NCI-H748 (cell line): ENCODE data around the gene MUC20.
"Not testable (repeated sequence)": the region's sequence is repeated elsewhere in the genome, so short reads cannot be mapped to it uniquely, and the experiment has no call there.

Source experiments
- DNase-seq: peaks from one replicate; lab custom pipeline; 2025; ENCODE audit not compliant: unreplicated experiment; lab: John Stamatoyannopoulos, UW

MUC20 gene

DNA sequence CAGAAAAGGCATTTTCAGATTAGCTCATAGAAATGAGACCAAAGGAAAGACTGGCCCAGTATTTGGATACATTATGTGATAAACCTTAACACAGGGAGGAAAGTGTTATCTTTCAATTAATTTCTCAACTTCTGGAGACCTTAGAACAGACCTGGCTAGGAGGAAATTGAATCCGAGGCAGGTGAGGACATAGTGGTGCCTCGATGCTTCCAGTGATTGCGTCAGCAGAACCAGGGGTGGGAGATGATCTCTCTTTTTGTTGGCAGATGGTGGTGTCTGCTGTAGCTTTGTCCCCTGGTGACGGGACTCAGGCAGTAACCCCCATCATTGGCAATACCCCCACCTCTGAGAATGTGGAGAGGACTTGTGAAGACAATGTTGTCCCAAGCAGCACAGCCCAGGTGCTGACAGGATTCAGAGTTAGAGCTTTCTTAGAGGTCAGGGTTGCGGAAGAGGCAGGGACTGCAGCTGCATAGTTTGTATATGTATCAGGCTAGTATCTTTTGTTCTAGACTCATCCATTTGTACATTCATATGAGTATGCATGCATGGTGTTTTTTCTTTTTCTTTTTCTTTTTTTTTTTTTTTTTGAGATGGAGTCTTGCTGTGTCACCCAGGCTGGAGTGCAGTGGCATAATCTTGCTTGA is 27.9 kb upstream of the MUC20 start:
- DNase-seq: no peak

DNA sequence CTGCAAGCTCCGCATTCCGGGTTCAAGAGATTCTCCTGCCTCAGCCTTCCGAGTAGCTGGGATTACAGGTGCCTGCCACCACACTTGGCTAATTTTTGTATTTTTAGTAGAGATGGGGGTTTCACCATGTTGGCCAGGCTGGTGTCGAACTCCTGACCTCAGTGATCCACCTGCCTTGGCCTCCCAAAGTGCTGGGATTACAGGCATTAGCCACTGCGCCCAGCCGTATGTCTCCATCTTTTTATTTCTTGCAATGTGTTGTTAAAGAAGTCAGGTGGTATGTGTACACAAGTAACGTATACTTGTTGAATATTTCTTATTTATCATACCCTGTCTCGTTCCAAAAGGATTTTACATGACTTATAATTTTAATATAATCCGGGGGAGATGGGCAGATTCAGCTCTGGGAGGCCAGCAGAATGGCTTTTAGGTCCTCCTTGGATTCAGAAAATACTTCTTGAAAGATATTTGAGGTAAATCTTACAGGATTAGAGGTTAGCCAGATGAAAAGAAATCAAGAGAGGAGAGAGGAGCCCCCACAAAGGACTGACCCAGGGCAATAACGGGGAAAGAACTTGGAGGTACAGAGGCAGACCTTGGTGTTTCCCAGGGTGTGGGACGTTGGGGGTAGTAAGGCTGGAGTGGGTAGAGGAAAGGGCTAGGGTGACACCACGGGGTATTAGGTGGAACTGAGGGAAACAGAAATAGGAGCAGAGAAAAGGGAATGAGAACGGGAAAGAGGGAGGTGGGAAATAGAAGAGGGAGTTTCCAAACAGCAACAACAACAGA is 27.2 kb upstream of the MUC20 start:
- DNase-seq: no peak

DNA sequence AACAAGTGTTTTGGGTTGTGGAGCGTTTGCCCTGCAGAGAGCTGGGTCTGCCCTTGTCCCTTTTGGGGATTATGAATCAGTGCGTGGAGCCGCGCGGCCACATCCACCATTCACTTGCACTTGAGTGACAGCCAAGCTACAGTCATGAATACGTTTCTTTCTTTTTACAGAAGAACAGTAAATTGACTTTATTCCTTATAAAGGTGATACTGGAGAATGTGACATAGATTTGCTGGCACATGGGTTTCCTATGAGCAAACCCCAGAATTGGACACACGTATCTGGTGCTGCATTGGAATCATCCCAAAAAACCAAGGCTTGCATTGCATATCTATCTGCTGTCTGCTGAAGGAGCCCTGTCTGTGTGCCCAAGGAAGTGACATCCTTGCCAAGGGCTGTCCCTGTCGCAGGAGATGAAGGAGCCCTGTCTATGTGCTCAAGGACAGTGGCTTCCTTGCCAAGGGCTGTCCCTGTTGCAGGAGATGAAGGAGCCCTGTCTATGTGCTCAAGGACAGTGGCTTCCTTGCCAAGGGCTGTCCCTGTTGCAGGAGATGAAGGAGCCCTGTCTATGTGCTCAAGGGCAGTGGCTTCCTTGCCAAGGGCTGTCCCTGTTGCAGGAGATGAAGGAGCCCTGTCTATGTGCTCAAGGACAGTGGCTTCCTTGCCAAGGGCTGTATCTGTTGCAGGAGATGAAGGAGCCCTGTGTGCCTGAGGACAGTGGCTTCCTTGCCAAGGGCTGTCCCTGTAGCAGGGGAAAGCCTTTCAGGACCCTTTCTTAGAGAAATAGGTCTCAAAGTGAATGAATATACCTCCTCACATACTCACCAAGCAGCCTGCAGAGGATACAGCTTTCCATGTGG is 26.3 kb upstream of the MUC20 start:
- not testable (repeated sequence) for DNase-seq

DNA sequence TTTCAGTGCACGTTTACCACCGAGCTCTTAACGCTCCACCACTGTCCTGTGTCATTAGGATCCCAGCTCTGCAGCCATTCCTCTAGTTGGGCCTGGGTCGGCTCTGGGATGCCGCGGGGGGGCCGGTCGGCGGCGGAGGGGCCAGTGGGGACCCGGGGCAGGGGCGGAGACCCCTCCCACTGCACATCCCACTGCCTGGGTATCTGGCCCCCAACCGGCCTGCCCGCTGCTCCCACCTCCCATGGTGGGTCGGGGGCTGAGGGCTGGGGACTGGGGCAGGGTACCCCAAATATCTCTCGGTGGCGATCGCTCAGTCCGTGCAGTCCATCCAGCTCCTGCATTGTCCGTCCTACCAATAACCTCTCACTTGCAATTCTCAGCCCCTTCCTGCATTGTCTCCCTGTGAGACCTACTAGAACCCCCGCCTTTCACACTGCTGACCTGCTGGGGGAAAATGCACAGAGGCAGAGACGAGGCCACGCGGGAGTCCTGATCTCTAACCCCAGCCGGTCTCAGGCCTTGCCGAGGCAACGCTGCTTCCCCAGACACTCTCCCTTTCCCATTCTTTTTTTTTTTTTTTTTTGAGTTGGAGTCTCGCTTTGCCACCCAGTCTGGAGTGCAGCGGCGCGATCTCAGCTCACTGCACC is 24.0 kb upstream of the MUC20 start:
- no peak for DNase-seq

DNA sequence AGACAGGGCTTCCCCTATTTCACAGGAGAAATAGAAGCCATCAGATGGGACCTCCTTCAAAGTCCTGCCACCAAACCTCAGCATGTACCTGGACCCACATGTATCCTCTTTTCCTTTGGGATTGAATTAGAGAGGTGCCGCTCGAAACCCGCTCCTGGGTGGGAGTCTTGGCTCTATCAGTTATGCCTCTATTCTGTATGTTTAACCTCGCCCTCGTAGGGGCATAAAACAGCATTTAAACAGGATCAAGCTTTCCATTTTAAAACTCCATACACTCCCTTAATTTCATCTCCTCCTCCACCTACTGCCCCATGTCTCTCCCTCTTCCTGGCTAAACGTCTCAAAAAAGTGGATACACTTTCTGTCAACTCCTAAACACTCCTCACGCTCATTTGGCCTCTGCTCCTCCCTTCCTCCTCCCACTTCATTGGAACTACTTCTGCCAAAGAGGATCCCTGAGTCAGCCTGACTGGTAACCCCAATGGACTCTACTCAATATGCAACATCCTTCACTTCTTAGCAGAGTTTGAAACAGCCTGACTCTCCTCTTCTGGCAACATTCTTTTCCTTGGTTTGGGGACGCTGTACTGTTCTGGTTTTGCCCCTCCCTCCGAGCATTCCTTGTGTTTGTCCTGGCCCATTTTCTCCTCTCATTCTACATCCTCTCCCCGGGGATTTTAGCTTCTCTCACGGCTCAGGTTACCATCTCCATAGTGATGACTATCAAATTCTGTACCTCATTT is 23.0 kb upstream of the MUC20 start:
- DNase-seq: no peak

DNA sequence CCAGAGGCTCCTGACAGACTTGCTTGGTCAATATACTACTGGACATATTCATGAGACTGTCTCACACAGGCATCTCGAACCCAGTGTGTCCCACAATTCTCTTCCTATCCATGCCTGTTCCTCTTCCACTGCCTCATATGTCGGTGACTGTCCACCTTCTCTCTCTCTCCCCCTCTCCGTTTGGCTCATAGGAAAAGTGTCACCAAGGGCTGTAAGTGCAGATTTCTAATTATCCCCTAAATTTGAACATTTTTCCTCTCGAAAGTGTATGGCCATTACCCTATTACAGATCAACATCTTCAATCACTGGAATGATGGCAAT is 22.5 kb upstream of the MUC20 start:
- no peak for DNase-seq

DNA sequence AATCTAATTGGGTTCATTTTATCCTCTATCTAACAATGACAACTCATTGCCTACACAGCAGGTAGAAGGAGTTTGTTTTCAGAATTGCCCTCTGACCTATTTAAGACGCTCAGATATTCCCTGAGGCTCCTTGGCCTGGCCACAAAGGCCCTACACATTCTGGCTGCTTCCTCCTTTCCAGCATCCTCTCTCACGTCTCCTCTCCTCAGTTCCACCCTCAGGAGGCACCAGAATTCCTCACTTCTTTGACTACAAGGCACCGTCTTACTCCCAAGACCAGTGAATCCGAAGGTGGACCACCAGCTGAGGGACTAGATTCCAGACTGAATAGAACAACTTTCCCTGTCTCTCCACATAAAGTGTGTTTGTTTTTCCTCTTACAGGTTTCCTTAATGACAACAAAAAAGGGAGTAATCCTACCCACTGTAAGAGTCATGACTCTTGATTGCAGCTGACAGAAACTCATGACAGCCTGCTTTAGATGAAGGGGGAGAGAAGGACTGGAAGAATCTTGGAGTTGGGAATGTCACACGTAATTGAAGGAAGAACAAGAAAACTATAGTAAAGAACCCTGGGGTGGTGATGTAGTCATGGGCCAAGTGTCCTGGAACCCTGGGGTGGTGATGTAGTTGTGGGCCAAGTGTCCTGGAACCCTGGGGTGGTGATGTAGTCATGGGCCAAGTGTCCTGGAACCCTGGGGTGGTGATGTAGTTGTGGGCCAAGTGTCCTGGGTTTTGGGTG is 22.0 kb upstream of the MUC20 start:
- no peak for DNase-seq

- DNase-seq: no peak
These were observed 21.4 kb upstream of the MUC20 start for GRCh38 chr3:195699388-195699771.

- no peak for DNase-seq
These were observed 20.9 kb upstream of the MUC20 start for GRCh38 chr3:195699860-195700259.

DNA sequence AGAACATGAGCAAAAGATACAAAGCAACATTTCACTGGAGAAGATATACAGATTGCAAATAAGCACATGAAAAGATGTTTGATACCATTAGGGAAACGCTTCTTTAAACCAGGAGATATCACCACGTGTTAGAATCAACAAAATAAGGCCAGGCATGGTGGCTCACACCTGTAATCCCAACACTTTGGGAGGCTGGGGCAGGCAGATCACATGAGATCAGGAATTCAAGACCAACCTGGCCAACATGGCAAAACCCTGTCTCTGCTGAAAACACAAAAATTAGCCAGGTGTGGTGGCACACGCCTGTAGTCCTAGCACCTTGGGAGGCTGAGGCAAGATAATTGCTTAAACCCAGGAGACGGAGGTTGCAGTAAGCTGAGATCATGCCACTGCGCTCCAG is 20.5 kb upstream of the MUC20 start:
- no peak for DNase-seq

DNA sequence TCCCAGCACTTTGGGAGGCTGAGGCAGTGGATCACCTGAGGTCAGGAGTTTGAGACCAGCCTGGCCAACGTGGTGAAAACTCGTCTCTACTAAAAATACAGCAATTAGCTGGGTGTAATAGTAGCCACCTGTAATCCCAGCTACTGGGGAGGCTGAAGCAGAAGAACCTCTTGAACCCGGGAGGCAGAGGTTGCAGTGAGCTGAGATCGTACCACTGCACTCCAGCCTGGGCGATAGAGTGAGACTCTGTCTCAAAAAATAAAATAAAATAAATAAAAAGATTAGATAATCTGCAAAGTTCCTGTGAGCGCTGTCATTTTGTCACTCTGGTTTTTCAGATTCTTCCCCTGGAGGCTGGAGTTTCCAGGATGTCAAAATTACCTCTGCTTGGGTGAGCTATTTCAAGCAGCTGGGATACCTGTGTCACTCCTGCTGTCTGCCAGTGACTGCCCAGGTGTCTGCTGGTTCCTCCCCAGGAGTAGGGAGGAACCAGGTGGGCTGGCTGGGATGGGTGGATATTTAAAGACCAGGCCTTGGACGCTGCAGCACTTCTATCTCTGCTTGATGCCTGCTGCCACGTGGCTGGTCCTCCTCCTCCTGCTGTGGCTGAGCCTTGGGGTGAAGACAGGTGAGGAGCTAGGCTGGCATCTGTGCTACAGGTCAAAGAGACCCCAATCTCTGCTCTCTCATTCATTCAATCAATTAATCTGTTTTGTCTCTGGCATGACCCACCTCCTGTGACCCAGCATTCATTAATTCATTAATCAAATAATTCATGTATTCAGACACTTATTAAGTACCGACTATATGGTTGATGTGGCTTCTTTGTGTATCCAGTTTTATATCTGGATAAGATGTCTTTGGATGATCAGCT is 19.5 kb upstream of the MUC20 start:
- no peak for DNase-seq

DNA sequence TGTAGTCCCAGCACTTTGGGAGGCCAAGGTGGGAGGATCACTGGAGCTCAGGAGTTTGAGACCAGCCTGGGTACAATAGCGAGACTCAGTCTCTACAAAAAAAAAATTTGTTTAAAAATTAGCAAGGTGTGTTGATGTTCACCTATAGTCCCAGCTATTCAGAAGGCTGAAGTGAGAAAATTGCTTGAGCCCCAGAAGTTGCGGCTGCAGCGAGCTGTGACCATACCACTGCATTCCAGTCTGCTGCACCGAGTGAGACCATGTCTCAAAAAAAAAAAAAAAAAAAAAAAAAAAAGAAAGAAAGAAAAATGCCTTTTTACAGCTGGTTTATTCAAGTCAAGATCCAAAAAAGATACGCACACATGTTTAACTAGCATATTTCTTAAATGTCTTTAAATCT is 17.0 kb upstream of the MUC20 start:
- DNase-seq: no peak

DNA sequence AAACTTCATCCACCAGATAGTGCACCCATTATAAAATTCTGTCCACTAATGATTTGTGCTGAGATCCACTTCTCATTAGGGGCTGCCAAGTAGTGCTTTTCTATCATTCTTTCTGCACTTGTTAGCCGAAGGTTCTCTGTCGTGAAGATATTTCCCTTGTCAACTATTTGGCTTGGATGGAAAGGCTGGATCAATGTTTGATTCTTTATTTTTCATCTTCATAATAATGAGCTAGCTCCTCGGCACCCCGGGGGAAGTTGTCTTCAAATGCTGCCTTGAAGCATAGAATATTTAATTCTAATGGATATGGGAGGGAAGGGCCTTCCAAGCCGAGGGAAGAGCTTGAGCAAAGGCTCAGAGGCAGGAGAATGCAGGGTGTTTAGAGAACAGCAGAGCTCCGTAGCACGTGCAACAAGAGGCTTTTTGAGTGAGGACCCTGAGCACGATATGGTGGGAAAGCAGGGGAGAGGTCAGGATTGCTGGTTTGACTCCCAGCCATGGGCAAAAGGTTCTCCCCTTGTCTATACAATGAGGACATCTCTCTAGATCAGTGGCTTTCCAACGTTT is 16.3 kb upstream of the MUC20 start:
- no peak for DNase-seq

GRCh38 chr3:195705081-195705991 is 15.4 kb upstream of the MUC20 start:
- DNase-seq: no peak

- DNase-seq: no peak
These were observed 12.7 kb upstream of the MUC20 start for GRCh38 chr3:195708061-195708460.

- DNase-seq: no peak
These were observed 11.9 kb upstream of the MUC20 start for GRCh38 chr3:195708626-195709481.

- DNase-seq: no peak
These were observed 11.1 kb upstream of the MUC20 start for GRCh38 chr3:195709676-195710085.
